Activated CD4-positive, alpha-beta T cell treated with anti-CD3 and anti-CD28 coated beads for 48 hours (primary cell): ENCODE data around the gene CCT5.
"Not testable (repeated sequence)": the region's sequence is repeated elsewhere in the genome, so short reads cannot be mapped to it uniquely, and the experiment has no call there.

ENCODE experiments used
- DNase-seq: peaks from one replicate; pipeline ENCODE4 v3.0.0-alpha.2; 2020

The CCT5 gene

GRCh38 chr5:10278658-10279279, 28.7 kb downstream of the CCT5 start:
- DNase-seq = no peak

- DNase-seq = no peak
These were observed 29.2 kb downstream of the CCT5 start for GRCh38 chr5:10279328-10279727.

GRCh38 chr5:10279925-10280720, 30.0 kb downstream of the CCT5 start:
- no peak for DNase-seq

GRCh38 chr5:10283927-10284635, 34.0 kb downstream of the CCT5 start:
- peak; percentile 89 for DNase-seq

GRCh38 chr5:10285362-10285761, 35.3 kb downstream of the CCT5 start:
- not testable (repeated sequence) for DNase-seq

GRCh38 chr5:10286162-10286861, 36.2 kb downstream of the CCT5 start:
- DNase-seq = no peak

- DNase-seq = no peak
These were observed 36.8 kb downstream of the CCT5 start for GRCh38 chr5:10286862-10287227.

GRCh38 chr5:10288592-10289219, 38.6 kb downstream of the CCT5 start:
- peak; percentile 64 for DNase-seq

GRCh38 chr5:10289353-10289752, 39.3 kb downstream of the CCT5 start:
- no peak for DNase-seq

- no peak for DNase-seq
These were observed 39.9 kb downstream of the CCT5 start for GRCh38 chr5:10289991-10290390.

- no peak for DNase-seq
These were observed 40.4 kb downstream of the CCT5 start for GRCh38 chr5:10290438-10290837.

- DNase-seq = no peak
These were observed 41.7 kb downstream of the CCT5 start for GRCh38 chr5:10291692-10292339.

- DNase-seq = no peak
These were observed 44.0 kb downstream of the CCT5 start for GRCh38 chr5:10293907-10294662.

GRCh38 chr5:10295619-10296326, 45.7 kb downstream of the CCT5 start:
- DNase-seq = no peak

- no peak for DNase-seq
These were observed 47.6 kb downstream of the CCT5 start for GRCh38 chr5:10297646-10298204.

- DNase-seq = no peak
These were observed 50.2 kb downstream of the CCT5 start for GRCh38 chr5:10300246-10300645.

- DNase-seq = no peak
These were observed 51.2 kb downstream of the CCT5 start for GRCh38 chr5:10301266-10301665.

- DNase-seq = no peak
These were observed 51.9 kb downstream of the CCT5 start for GRCh38 chr5:10301842-10302610.

GRCh38 chr5:10303201-10303600, 53.1 kb downstream of the CCT5 start:
- no peak for DNase-seq

GRCh38 chr5:10303699-10304170, 53.7 kb downstream of the CCT5 start:
- DNase-seq = no peak
